Measurements from ENCODE around the gene SLC9A2. TPM values are rescaled to one million over a fixed set of nuclear protein-coding genes. Genes with fewer than 3 reads are reported as not detected.

The SLC9A2 gene
- total RNA-seq (not detected), polyA plus RNA-seq (under 1 TPM in 1 of 2 donors, not detected in 1; 0.07 TPM), total RNA-seq (not detected)

DNA sequence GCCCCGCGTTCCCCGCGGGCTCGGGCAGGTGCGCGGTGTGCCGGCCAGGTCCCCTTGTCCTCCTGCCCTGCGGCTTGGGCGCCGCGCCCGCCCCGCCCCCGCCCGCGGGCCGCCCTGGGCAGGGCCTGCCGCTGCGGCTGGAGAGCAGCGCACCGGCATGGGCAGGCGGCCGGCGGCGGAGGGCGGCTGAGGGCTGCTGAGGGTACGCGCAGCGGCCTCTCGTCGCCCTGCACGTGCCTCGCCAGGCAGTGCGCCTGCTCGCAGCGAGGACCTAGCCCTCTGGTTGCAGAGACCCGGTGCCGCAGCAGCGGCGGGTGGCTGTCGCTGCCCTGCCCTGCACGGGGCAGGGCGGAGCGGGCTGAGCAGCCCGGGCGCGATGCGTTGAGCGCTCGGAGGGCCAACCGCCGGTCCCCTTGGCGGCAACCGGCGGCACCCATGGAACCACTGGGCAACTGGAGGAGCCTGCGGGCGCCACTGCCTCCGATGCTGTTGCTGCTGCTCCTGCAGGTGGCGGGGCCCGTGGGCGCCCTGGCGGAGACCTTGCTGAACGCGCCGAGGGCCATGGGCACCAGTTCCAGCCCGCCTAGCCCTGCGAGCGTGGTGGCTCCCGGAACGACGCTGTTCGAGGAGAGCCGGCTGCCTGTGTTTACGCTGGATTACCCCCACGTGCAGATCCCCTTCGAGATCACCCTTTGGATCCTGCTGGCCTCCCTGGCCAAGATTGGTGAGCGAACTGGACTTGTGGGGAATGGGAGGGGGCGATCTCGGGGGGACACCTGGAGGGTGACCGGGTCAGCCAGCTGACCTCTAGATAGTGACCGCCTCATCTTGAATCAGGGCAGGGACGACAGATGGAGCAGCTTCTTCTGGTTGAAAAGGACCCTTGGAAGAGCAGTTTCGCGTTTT is at the start of gene SLC9A2:
Gene SLC9A2 (plus strand): TSS at position 140 of the 906 bp plus-strand sequence. CDS start 296 bp downstream, at position 436.
- Histone ChIP-seq H3K4me1 (ENCODE audit: control insufficient read depth in 2 of 2, insufficient read depth in 2 of 2, low read length in 2 of 2) (no peaks in the 10 kb centered on the region), H3K27ac (ENCODE audit: low read depth, low read length) (no peak within 1 kb of the TSS), H3K9me3 (ENCODE audit: control insufficient read depth in 2 of 3, low read length in 3 of 3) (no peaks in the 10 kb centered on the region), H3K4me3 (ENCODE audit: low read length) (no peak within 1 kb of the TSS), H3K36me3 (ENCODE audit: control insufficient read depth in 2 of 3, insufficient read depth in 3 of 3, low read length in 3 of 3) (no peaks in the 10 kb centered on the region), H3K27me3 (ENCODE audit: control insufficient read depth in 2 of 2, insufficient read depth in 2 of 2, low read length in 2 of 2) (peaks cover 0 to 5% of the 10 kb centered on the region in 2 donors)
- peaks cover 5 to 17% (median 13%) of the 10 kb centered on the region in 7 donors for H3K4me1 Mint-ChIP-seq
- peaks cover 42 to 78% (median 71%) of the 10 kb centered on the region in 5 donors for H3K27me3 Mint-ChIP-seq
- DNase-seq (peak in 1 of 9 donors; percentile 32), ATAC-seq (peak; percentile 36)
- H3K9me3 Mint-ChIP-seq, result no peaks in the 10 kb centered on the region
- peak within 1 kb of the TSS; percentile 40 to 88 (median 76) for H3K4me3 Mint-ChIP-seq
- POLR2A ChIA-PET, result no interaction called here
- intact Hi-C loops (cut with micrococcal nuclease), result loop anchor here in 1 of 2 donors (5.0 kb wide), 1 partner anchor 97 kb away; no protein-coding TSS in a partner anchor
- H3K36me3 Mint-ChIP-seq, result no peaks in the 10 kb centered on the region
- CTCF ChIA-PET, result no interaction called here
- no peak within 1 kb of the TSS for H3K27ac Mint-ChIP-seq

GRCh38 chr2:102575888-102576287 is 43.5 kb upstream of the SLC9A2 start:
- CTCF ChIA-PET, result no interaction called here
- no peak overlapping the region for H3K4me3 ChIP-seq (ENCODE audit: low read length)
- Mint-ChIP-seq H3K36me3 (peaks cover 0 to 6% (median 0%) of the 10 kb centered on the region in 5 donors), H3K4me3 (no peak overlapping the region), H3K27ac (no peak overlapping the region), H3K4me1 (no peaks in the 10 kb centered on the region), H3K9me3 (peaks cover 2 to 68% (median 25%) of the 10 kb centered on the region in 11 donors), H3K27me3 (peaks cover 15 to 42% (median 28%) of the 10 kb centered on the region in 5 donors)
- no peak for DNase-seq
- H3K4me1 ChIP-seq (ENCODE audit: control insufficient read depth in 2 of 2, insufficient read depth in 2 of 2, low read length in 2 of 2), result no peaks in the 10 kb centered on the region
- no peak for ATAC-seq
- no peaks in the 10 kb centered on the region for H3K9me3 ChIP-seq (ENCODE audit: control insufficient read depth in 2 of 3, low read length in 3 of 3)
- intact Hi-C loops (cut with micrococcal nuclease), result no loop called here
- no peaks in the 10 kb centered on the region for H3K36me3 ChIP-seq (ENCODE audit: control insufficient read depth in 2 of 3, insufficient read depth in 3 of 3, low read length in 3 of 3)
- H3K27ac ChIP-seq (ENCODE audit: low read depth, low read length), result no peak overlapping the region
- POLR2A ChIA-PET, result no interaction called here
- H3K27me3 ChIP-seq (ENCODE audit: control insufficient read depth in 2 of 2, insufficient read depth in 2 of 2, low read length in 2 of 2), result no peaks in the 10 kb centered on the region

DNA sequence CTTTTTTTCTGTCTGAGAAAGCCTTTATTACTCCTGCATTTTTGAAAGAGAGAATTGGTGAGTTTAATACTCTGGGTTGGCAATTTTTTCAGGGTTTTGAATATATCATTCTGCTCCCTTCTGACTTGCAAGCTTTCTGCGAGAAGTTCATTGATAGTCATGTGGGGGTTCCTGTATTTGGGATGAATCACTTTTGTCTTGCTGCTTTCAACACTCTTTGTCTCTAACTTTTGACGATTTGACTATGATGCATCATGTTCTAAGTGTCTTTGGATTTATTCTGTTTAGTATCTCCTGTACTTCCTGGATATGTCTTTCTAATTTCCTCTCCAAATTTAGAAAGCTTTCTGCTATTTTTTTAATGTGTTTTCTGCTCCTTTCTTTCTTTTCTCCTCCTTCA is 41.0 kb upstream of the SLC9A2 start:
- intact Hi-C loops (cut with micrococcal nuclease), result no loop called here
- Histone ChIP-seq H3K9me3 (ENCODE audit: control insufficient read depth in 2 of 3, low read length in 3 of 3) (no peaks in the 10 kb centered on the region), H3K27ac (ENCODE audit: low read depth, low read length) (no peak overlapping the region), H3K36me3 (ENCODE audit: control insufficient read depth in 2 of 3, insufficient read depth in 3 of 3, low read length in 3 of 3) (no peaks in the 10 kb centered on the region), H3K4me3 (ENCODE audit: low read length) (no peak overlapping the region), H3K27me3 (ENCODE audit: control insufficient read depth in 2 of 2, insufficient read depth in 2 of 2, low read length in 2 of 2) (no peaks in the 10 kb centered on the region), H3K4me1 (ENCODE audit: control insufficient read depth in 2 of 2, insufficient read depth in 2 of 2, low read length in 2 of 2) (no peaks in the 10 kb centered on the region)
- Mint-ChIP-seq H3K4me3 (no peak overlapping the region), H3K27ac (no peak overlapping the region), H3K36me3 (peaks cover 0 to 6% (median 0%) of the 10 kb centered on the region in 5 donors), H3K27me3 (peaks cover 15 to 44% (median 24%) of the 10 kb centered on the region in 5 donors), H3K4me1 (peaks cover 1 to 15% (median 7%) of the 10 kb centered on the region in 7 donors), H3K9me3 (peaks cover 3 to 60% (median 21%) of the 10 kb centered on the region in 11 donors)
- POLR2A ChIA-PET, result no interaction called here
- CTCF ChIA-PET, result no interaction called here
- DNase-seq, result no peak
- no peak for ATAC-seq

- H3K27ac Mint-ChIP-seq, result no peak overlapping the region
- ChIA-PET CTCF (interaction anchor here (0.6 kb wide), 1 partner anchor 9 kb away, joined by 6 read pairs; no protein-coding TSS in a partner anchor), POLR2A (no interaction called here)
- H3K27me3 Mint-ChIP-seq, result peaks cover 6 to 26% (median 16%) of the 10 kb centered on the region in 5 donors
- no peak for DNase-seq
- intact Hi-C loops (cut with micrococcal nuclease), result no loop called here
- H3K4me1 Mint-ChIP-seq, result peaks cover 1 to 17% (median 7%) of the 10 kb centered on the region in 7 donors
- peak overlapping the region in 6 of 10 donors; percentile 22 to 69 (median 54) for H3K4me3 Mint-ChIP-seq
- no peaks in the 10 kb centered on the region for H3K27me3 ChIP-seq (ENCODE audit: control insufficient read depth in 2 of 2, insufficient read depth in 2 of 2, low read length in 2 of 2)
- H3K36me3 Mint-ChIP-seq, result peaks cover 0 to 4% (median 0%) of the 10 kb centered on the region in 5 donors
- no peak for ATAC-seq
- H3K4me3 ChIP-seq (ENCODE audit: low read length), result no peak overlapping the region
- no peaks in the 10 kb centered on the region for H3K4me1 ChIP-seq (ENCODE audit: control insufficient read depth in 2 of 2, insufficient read depth in 2 of 2, low read length in 2 of 2)
- no peaks in the 10 kb centered on the region for H3K36me3 ChIP-seq (ENCODE audit: control insufficient read depth in 2 of 3, insufficient read depth in 3 of 3, low read length in 3 of 3)
- peaks cover 0 to 34% (median 10%) of the 10 kb centered on the region in 11 donors for H3K9me3 Mint-ChIP-seq
- H3K9me3 ChIP-seq (ENCODE audit: control insufficient read depth in 2 of 3, low read length in 3 of 3), result no peaks in the 10 kb centered on the region
- no peak overlapping the region for H3K27ac ChIP-seq (ENCODE audit: low read depth, low read length)
Measured at GRCh38 chr2:102581911-102582310, 37.4 kb upstream of the SLC9A2 start.

DNA sequence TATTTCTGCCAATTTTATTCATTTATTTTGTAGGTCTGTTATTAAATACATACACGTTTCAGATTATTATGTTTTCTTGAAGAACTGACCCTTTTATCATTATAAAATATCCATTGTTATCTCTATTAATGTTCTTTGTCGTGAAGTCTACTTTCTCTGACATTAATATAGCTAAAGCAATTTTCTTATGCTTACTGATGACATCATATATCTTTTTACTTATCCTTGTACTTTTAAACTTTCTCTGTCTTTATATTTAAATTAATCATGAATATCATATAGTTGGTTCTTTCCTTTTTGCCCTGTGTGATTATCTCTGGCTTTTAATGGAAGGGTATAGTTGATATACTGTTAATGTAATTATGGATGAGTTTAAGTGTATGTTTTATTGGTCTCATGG is 36.5 kb upstream of the SLC9A2 start:
- H3K27me3 Mint-ChIP-seq, result peaks cover 6 to 21% (median 14%) of the 10 kb centered on the region in 5 donors
- no peaks in the 10 kb centered on the region for H3K4me1 ChIP-seq (ENCODE audit: control insufficient read depth in 2 of 2, insufficient read depth in 2 of 2, low read length in 2 of 2)
- no peak overlapping the region for H3K27ac ChIP-seq (ENCODE audit: low read depth, low read length)
- ChIA-PET CTCF (no interaction called here), POLR2A (no interaction called here)
- DNase-seq (no peak), ATAC-seq (no peak)
- intact Hi-C loops (cut with micrococcal nuclease), result no loop called here
- H3K27ac Mint-ChIP-seq, result no peak overlapping the region
- no peaks in the 10 kb centered on the region for H3K36me3 ChIP-seq (ENCODE audit: control insufficient read depth in 2 of 3, insufficient read depth in 3 of 3, low read length in 3 of 3)
- H3K27me3 ChIP-seq (ENCODE audit: control insufficient read depth in 2 of 2, insufficient read depth in 2 of 2, low read length in 2 of 2), result no peaks in the 10 kb centered on the region
- H3K9me3 ChIP-seq (ENCODE audit: control insufficient read depth in 2 of 3, low read length in 3 of 3), result no peaks in the 10 kb centered on the region
- no peak overlapping the region for H3K4me3 ChIP-seq (ENCODE audit: low read length)
- H3K4me1 Mint-ChIP-seq, result peaks cover 1 to 17% (median 7%) of the 10 kb centered on the region in 7 donors
- peaks cover 0 to 4% (median 0%) of the 10 kb centered on the region in 5 donors for H3K36me3 Mint-ChIP-seq
- no peak overlapping the region for H3K4me3 Mint-ChIP-seq
- peaks cover 0 to 25% (median 10%) of the 10 kb centered on the region in 11 donors for H3K9me3 Mint-ChIP-seq

DNA sequence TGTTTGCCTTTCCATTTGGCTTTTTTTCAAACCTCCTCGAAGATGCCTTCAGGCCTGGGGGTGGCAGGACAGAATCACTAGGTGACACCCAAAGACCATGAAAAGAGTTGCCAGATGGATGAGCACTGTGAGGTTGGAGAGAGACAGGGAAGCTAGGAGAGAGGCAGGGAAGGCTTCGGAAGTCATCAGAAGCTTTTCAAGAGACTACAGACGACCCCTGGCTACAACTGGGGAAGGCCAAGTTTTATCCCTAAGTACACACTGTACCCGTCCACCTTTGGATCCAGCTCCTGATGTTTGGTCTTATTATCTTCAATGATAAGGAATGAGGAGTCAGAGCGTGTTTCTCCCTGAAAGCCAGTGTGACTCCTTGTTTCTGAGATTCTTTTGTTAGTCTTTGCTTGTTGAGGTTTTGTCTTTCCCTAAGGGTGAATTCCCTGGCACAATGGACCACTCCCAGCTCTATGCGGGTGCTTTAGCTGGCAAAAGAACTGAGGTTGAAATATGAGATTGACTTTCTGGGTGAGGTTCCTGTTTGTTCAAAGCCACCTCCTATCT is 33.4 kb upstream of the SLC9A2 start:
- POLR2A ChIA-PET, result no interaction called here
- no peak overlapping the region for H3K4me3 ChIP-seq (ENCODE audit: low read length)
- intact Hi-C loops (cut with micrococcal nuclease), result no loop called here
- no peak overlapping the region for H3K27ac ChIP-seq (ENCODE audit: low read depth, low read length)
- CTCF ChIA-PET, result no interaction called here
- no peak for ATAC-seq
- no peaks in the 10 kb centered on the region for H3K27me3 ChIP-seq (ENCODE audit: control insufficient read depth in 2 of 2, insufficient read depth in 2 of 2, low read length in 2 of 2)
- Mint-ChIP-seq H3K4me1 (peaks cover 1 to 17% (median 7%) of the 10 kb centered on the region in 7 donors), H3K36me3 (peaks cover 0 to 4% (median 0%) of the 10 kb centered on the region in 5 donors), H3K27me3 (peaks cover 7 to 25% (median 20%) of the 10 kb centered on the region in 5 donors), H3K9me3 (peaks cover 0 to 9% (median 4%) of the 10 kb centered on the region in 11 donors), H3K27ac (no peak overlapping the region), H3K4me3 (no peak overlapping the region)
- no peaks in the 10 kb centered on the region for H3K4me1 ChIP-seq (ENCODE audit: control insufficient read depth in 2 of 2, insufficient read depth in 2 of 2, low read length in 2 of 2)
- no peaks in the 10 kb centered on the region for H3K36me3 ChIP-seq (ENCODE audit: control insufficient read depth in 2 of 3, insufficient read depth in 3 of 3, low read length in 3 of 3)
- DNase-seq, result no peak
- H3K9me3 ChIP-seq (ENCODE audit: control insufficient read depth in 2 of 3, low read length in 3 of 3), result no peaks in the 10 kb centered on the region
